Activated CD8-positive, alpha-beta T cell treated with anti-CD3 and anti-CD28 coated beads for 36 hours (primary cell): ENCODE measurements around the gene GPT2. TPM values are rescaled to one million over a fixed set of nuclear protein-coding genes. Genes with fewer than 3 reads are reported as not detected.

Experiments
- ATAC-seq: fragments of 200-7000 bp; cut with Tn5 transposase; one replicate; pipeline ENCODE4 v1.10.0; 2021; ENCODE audit warnings: mild to moderate bottlenecking, moderate library complexity
- CTCF ChIA-PET: fragments of 350-600 bp; sonication (Branson Sonifier 250); formaldehyde crosslinking; loops from one replicate; lab custom pipeline; 2021; ENCODE audit warnings: antibody characterized with exemption; lab: Charles Lee
- POLR2A ChIA-PET: fragments of 350-600 bp; sonication (Branson Sonifier 250); formaldehyde crosslinking; loops from one replicate; lab custom pipeline; 2021; ENCODE audit warnings: antibody characterized with exemption; lab: Charles Lee
- DNase-seq: peaks from one replicate; pipeline ENCODE4 v3.0.0-alpha.2; 2020
- H3K27ac Mint-ChIP-seq: one replicate; pipeline ENCODE4 v1.8.0; 2021; ENCODE audit warnings: mild to moderate bottlenecking, mixed read lengths
- H3K27me3 Mint-ChIP-seq: one replicate; pipeline ENCODE4 v1.8.0; 2021; ENCODE audit warnings: mixed read lengths
- H3K36me3 Mint-ChIP-seq: one replicate; pipeline ENCODE4 v1.8.0; 2021; ENCODE audit warnings: low read depth, mixed read lengths
- H3K4me1 Mint-ChIP-seq: one replicate; pipeline ENCODE4 v1.8.0; 2021; ENCODE audit warnings: low read depth, mixed read lengths
- H3K4me3 Mint-ChIP-seq: one replicate; pipeline ENCODE4 v1.8.0; 2021; ENCODE audit warnings: mild to moderate bottlenecking, moderate library complexity, mixed read lengths
- H3K9me3 Mint-ChIP-seq: one replicate; pipeline ENCODE4 v1.8.0; 2021; ENCODE audit warnings: mixed read lengths
- CTCF ChIP-seq: fragments of 200-600 bp; IDR thresholded peaks from one replicate; pipeline ENCODE4 v1.8.0; 2022; ENCODE audit warnings: antibody characterized with exemption, mild to moderate bottlenecking
- intact Hi-C: fragments of 100-400 bp; cut with micrococcal nuclease; formaldehyde crosslinking; loops from one replicate; pipeline ENCODE4 v1.10.0; 2022
- total RNA-seq, 2 experiments: library from RNA; stranded (reverse); gene quantifications; one replicate each; pipeline ENCODE4 v1.2.3, GENCODE V29; 2021

Gene GPT2
- total RNA-seq, 2 experiments from 2014 or later = 39.3 to 50.6 TPM

- Mint-ChIP-seq H3K27me3 (no peaks in the 10 kb centered on the region), H3K9me3 (no peaks in the 10 kb centered on the region), H3K4me1 (no peaks in the 10 kb centered on the region), H3K4me3 (no peak overlapping the region), H3K27ac (no peak overlapping the region), H3K36me3 (peaks cover 30% of the 10 kb centered on the region)
- POLR2A ChIA-PET = interaction anchor here (0.6 to 1.5 kb wide), 3 partner anchors 9 to 89 kb away, joined by 3 read pairs; no protein-coding TSS in a partner anchor
- ATAC-seq (no peak), DNase-seq (no peak)
- CTCF ChIA-PET = interaction anchor here (1.3 kb wide), 1 partner anchor 64 kb away, joined by 3 read pairs; no protein-coding TSS in a partner anchor
- TF ChIP-seq CTCF = no peak
- intact Hi-C loops = no loop called here
Observed at GRCh38 chr16:46918400-46918799, 34.2 kb downstream of the GPT2 start.

GRCh38 chr16:46918905-46919792 lies 35.0 kb downstream of the GPT2 start:
- no peak for TF ChIP-seq CTCF
- ChIA-PET CTCF (interaction anchor here (1.3 to 1.7 kb wide), 2 partner anchors 11 to 65 kb away, joined by 3 to 8 read pairs; no protein-coding TSS in a partner anchor), POLR2A (interaction anchor here (0.6 to 1.5 kb wide), 3 partner anchors 8 to 90 kb away, joined by 3 read pairs; no protein-coding TSS in a partner anchor)
- ATAC-seq = no peak
- peaks cover 35% of the 10 kb centered on the region for H3K36me3 Mint-ChIP-seq
- no peaks in the 10 kb centered on the region for H3K9me3 Mint-ChIP-seq
- no peaks in the 10 kb centered on the region for H3K27me3 Mint-ChIP-seq
- intact Hi-C loops = no loop called here
- H3K4me3 Mint-ChIP-seq = no peak overlapping the region
- no peak overlapping the region for H3K27ac Mint-ChIP-seq
- H3K4me1 Mint-ChIP-seq = no peaks in the 10 kb centered on the region
- DNase-seq = no peak

GRCh38 chr16:46920402-46921068 lies 36.4 kb downstream of the GPT2 start:
- DNase-seq = no peak
- ChIA-PET POLR2A (no interaction called here), CTCF (interaction anchor here (1.3 to 1.7 kb wide), 2 partner anchors 10 to 242 kb away, joined by 3 to 8 read pairs; no protein-coding TSS in a partner anchor)
- Mint-ChIP-seq H3K36me3 (peaks cover 35% of the 10 kb centered on the region), H3K27ac (no peak overlapping the region), H3K4me1 (no peaks in the 10 kb centered on the region), H3K27me3 (no peaks in the 10 kb centered on the region), H3K9me3 (no peaks in the 10 kb centered on the region), H3K4me3 (no peak overlapping the region)
- TF ChIP-seq CTCF = no peak
- ATAC-seq = no peak
- intact Hi-C loops = no loop called here

GRCh38 chr16:46922239-46922638 lies 38.1 kb downstream of the GPT2 start:
- CTCF ChIA-PET = interaction anchor here (1.0 to 1.5 kb wide), 2 partner anchors 68 to 249 kb away, joined by 3 to 4 read pairs; no protein-coding TSS in a partner anchor
- ATAC-seq (no peak), DNase-seq (no peak)
- Mint-ChIP-seq H3K36me3 (peaks cover 37% of the 10 kb centered on the region), H3K27me3 (no peaks in the 10 kb centered on the region), H3K4me1 (no peaks in the 10 kb centered on the region), H3K27ac (no peak overlapping the region), H3K9me3 (no peaks in the 10 kb centered on the region), H3K4me3 (no peak overlapping the region)
- TF ChIP-seq CTCF = no peak
- POLR2A ChIA-PET = no interaction called here
- intact Hi-C loops = no loop called here
